ENCODE results near the gene RNF128. TPM values are rescaled to one million over a fixed set of nuclear protein-coding genes. Genes with fewer than 3 reads are reported as not detected.
"Not testable (repeated sequence)": the region's sequence is repeated elsewhere in the genome, so short reads cannot be mapped to it uniquely, and the experiment has no call there.

The RNF128 gene
- total RNA-seq, 1 donor from 2014 or later, result 1.2 TPM

- no peak overlapping the region for H3K4me3 ChIP-seq (ENCODE audit: low read depth, low read length)
- no peak for DNase-seq (ENCODE audit: low read depth)
- no peak for TF ChIP-seq CTCF (conservative IDR thresholded peaks at IDR 0.05; ENCODE audit: low read depth, low read length)
Measured at GRCh38 chrX:106811131-106811910, 84.8 kb downstream of the RNF128 start.

GRCh38 chrX:106812930-106813329, 86.4 kb downstream of the RNF128 start:
- not testable (repeated sequence) for H3K4me3 ChIP-seq (ENCODE audit: low read depth, low read length); DNase-seq (ENCODE audit: low read depth)

GRCh38 chrX:106814093-106814492, 87.6 kb downstream of the RNF128 start:
- not testable (repeated sequence) for H3K4me3 ChIP-seq (ENCODE audit: low read depth, low read length); DNase-seq (ENCODE audit: low read depth)

Other genes with a start within 250 kb of the RNF128 start
- gene RADX, start 114.7 kb upstream of the RNF128 start, total RNA-seq, result 1.4 and 1.6 TPM in 2 replicates
- gene TBC1D8B, start 76.0 kb downstream of the RNF128 start, total RNA-seq, result 1.2 and 1.7 TPM in 2 replicates
- not detected in 2 replicates for gene RIPPLY1, start 176.6 kb downstream of the RNF128 start, total RNA-seq
- 0.06 TPM in 1 of 2 replicates, not detected in the other for gene CLDN2, start 193.7 kb downstream of the RNF128 start, total RNA-seq

Measured in epithelial cell of proximal tubule (primary cell).